HG02852 (cell line): ENCODE results near the gene PRRC2C.
"Not testable (repeated sequence)": the region's sequence is repeated elsewhere in the genome, so short reads cannot be mapped to it uniquely, and the experiment has no call there.

Experiments
- ATAC-seq: cut with Tn5 transposase; IDR thresholded peaks from one replicate; pipeline ENCODE4 v1.9.1; 2021; ENCODE audit warnings: mild to moderate bottlenecking, moderate library complexity; ENCODE audit not compliant: unreplicated experiment

The PRRC2C gene

DNA sequence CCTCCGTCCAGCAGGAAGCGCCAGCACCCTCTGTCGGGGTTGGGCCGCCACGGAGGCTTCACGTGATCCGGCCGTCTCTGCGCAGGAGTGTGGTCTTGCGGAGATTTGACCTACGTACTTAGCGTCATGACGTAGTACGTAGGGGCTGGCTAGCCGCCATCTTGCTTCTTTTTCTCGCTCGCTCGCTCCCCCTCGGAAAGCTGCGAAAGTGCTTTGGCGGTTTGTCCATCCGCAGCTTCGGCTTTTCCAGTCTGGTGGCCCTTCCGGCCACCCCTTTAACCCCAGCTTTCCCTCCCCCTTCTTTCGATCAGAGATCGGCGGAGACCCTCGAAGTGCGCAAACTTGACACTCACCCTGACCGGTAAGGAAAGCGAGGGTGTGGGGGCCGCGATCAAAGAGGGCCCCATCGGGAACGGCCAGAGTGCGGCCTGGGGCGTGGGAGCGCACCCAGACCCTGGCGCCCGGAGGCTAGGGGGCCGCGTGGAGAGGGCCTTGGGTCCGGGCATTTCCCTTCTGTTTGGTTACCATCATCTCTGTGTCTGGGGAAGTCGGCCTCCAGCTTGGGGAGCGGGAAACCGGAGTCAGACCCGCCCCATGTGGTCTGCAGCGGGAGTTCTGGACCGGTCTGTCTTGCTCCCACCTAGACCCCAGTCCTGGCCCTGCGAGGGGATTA, at the start of gene PRRC2C:
Gene PRRC2C (plus strand): TSS at position 156 of the 673 bp plus-strand sequence. CDS start 26,559 bp downstream, outside the sequence.
- peak; percentile 96 for ATAC-seq

DNA sequence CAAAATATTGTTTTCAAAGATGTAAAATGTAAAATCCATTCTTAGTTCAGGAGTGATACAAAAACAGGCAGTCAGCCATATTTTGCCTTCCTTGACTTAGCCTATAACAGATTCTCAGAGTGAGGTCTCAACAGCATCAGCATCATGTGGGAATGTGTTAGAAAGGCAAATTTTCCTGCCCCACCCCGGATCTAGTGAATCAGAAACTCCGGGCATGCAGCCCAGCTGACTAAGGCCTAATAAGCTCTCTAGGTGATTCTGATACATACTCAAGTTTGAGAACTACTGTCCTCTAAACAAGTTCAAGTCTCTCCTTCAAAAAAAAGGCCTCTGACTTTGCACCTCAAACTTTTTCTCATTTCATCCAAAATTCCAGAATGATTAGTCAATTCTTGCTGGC, 46.9 kb upstream of the PRRC2C start:
- no peak for ATAC-seq

- ATAC-seq = not testable (repeated sequence)
Observed at GRCh38 chr1:171440201-171440600, 45.1 kb upstream of the PRRC2C start.

GRCh38 chr1:171441278-171441895, 43.9 kb upstream of the PRRC2C start:
- ATAC-seq = not testable (repeated sequence)

DNA sequence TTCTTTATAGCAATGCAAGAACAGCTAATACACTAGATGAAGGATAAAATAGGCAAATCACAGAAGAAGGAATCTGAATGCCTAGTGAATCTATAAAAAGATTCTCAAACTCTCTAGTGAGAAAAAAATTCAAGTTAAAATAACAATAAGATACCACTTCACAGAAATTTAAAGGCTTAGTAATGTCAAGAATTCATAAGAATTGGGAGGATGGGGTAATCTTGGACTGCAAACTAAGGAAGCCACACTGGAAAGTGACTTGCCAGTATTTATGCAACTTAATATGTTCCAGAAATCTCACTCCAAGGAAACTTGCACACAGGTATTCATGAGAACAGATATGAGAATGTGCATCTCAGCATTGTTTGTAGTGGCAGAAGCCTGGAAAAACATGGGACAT, 38.9 kb upstream of the PRRC2C start:
- no peak for ATAC-seq

DNA sequence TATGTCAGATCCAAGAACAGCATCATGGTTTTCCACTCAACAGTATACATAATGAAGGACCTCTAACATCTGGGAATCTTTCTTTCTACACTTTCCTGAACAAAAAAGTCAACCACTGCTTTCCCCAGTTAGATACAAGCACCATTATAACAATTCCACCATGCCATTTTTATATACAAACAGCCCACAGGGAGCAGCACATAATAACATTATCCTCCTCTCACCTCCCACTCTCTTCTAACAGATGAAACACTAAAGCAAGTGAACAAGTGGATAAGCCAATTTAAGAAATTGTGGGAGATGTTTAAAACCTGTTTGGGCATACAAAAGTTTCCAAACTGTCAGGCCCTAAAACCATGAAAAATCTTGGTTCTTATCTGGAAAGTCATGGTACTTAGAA, 29.4 kb upstream of the PRRC2C start:
- ATAC-seq = no peak

DNA sequence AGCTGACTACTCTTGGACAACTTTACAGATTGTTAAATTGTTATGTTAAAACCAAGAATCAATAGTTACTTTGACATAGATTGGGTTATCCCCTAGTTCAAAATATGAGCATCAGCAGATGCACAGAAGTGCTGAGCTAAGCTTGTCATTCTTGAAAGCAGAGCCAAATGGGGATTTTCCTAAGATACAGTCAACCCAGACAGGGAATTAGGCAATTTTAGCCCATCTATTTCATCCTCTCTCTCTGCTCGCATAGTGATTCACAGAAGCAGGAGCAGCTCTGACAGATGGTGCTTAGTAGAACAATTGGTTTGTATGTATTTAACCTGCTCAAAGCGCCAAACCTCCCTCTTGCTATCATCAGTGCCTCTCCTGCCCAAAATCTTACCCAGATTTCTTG, 27.9 kb upstream of the PRRC2C start:
- no peak for ATAC-seq

- ATAC-seq = no peak
Observed at GRCh38 chr1:171460018-171460620, 25.2 kb upstream of the PRRC2C start.

DNA sequence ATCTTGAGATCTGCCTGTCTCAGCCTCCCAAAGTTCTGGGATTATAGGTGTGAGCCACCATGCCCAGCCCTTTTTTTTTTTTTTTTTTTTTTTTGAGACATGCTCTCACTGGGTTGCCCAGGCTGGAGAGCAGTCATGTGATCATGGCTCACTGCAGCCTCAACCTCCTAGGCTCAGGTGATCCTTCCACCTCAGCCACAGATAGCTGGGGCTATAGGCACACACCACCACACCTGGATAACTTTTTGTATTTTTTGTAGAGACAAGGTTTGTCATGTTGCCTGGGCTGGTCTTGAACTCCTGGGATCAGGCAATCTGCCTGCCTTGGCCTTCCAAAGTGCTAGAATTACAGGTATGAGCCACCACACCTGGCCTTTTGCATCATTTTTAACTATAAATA, 17.7 kb upstream of the PRRC2C start:
- no peak for ATAC-seq

GRCh38 chr1:171468120-171468750, 17.1 kb upstream of the PRRC2C start:
- ATAC-seq = peak; percentile 82

DNA sequence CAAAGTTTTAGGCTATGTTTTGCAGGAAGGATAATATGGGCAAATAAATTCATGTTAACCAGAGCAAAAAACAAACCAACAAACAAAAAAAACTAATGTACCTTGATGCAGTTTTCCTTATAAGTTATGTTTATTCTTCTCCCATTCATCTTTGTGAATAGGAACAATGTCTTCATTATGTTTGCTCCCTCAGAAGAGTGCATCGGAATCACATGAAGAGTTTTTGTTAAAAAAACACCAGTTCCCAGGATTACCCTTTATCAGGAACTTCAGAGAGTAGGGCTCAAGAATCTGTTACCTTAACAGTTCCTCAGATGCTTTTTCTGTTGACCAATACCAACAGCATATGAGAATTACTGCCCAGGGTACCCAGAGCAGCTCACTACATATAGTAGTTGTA, 14.6 kb upstream of the PRRC2C start:
- ATAC-seq = no peak

DNA sequence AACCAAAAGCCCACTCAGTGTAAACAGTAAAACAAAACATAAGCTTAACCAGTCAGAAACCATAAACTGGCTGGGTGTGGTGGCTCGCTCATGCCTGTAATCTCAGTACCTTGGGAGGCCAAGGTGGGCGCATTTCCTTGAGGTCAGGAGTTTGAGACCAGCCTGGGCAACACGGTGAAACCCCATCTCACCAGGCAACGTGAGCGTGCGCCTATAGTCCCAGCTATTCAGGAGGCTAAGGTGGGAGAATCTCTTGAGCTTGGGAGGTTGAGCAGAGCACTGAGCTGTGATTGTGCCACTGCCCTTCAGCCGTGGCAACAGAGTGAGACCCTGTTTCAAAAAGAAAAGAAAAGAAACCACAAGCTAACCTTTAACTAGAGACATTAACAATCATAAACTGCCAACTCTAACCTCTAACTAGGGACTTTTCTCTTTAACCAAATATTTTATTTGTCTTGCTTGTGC, 13.1 kb upstream of the PRRC2C start:
- ATAC-seq = no peak

GRCh38 chr1:171476829-171477228, 8.5 kb upstream of the PRRC2C start:
- ATAC-seq = no peak

DNA sequence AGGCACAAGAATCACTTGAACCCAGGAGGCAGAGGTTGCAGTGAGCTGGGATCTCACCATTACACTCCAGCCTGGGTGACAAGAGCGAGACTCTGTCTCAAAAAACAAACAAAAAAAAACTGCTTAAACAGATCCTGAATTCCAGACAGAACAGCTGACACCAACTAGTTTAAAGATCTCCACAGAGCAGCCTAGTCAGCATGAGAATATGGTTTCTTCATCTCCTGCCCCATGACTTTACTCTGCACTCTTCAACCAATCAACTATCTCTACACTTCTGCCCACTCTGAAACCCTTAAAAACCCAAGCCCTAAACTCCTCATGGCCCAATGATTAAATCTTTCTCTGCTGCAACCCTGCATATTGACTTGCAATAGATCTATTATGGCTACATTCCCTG, 7.5 kb upstream of the PRRC2C start:
- no peak for ATAC-seq

GRCh38 chr1:171480035-171480434, 5.3 kb upstream of the PRRC2C start:
- ATAC-seq = no peak

- peak; percentile 58 for ATAC-seq
Observed at GRCh38 chr1:171484760-171485374, 463 bp upstream of the PRRC2C start.

DNA sequence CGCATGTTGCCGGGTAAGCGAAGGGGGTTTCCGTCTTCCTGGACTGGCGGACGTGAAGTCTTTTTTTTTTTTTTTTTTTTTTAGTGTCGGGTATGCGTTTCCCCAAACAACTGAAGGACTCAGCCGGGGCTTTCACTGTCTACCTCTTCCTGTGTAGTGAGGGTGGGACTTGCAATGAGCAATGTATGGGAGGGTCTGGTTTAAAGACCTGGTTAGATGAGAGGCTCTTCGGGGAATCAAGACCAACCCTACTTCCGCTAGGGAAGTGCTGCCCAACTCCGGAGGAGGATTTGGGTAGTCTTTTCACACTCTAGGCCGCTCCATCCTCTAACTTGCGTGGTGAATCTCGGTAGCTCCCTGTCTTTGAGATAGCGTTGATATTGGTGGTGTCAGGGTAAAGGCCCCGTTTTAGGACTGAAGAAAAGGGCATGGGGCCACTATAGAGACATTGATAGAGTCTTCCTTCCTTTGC, 754 bp downstream of the PRRC2C start:
- ATAC-seq = peak; percentile 37

DNA sequence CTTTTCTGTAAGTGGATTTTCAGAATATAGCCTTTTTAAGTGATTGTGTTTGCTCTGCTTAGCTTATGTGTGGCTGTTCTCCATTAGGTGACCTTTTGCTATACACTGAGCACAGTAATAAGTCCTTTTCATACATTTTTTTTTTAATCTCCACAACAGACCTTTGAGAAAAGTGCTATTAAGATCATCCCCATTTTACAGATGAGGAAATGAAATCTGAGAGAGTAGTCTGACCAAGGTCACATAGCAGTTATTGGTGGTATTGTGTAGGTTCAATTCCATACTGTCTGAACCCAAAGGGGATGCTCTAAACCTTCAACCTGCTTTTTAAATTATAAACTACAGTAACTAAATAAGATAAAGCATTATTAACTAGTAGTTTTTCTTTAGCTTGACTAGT, 1.7 kb downstream of the PRRC2C start:
- no peak for ATAC-seq

DNA sequence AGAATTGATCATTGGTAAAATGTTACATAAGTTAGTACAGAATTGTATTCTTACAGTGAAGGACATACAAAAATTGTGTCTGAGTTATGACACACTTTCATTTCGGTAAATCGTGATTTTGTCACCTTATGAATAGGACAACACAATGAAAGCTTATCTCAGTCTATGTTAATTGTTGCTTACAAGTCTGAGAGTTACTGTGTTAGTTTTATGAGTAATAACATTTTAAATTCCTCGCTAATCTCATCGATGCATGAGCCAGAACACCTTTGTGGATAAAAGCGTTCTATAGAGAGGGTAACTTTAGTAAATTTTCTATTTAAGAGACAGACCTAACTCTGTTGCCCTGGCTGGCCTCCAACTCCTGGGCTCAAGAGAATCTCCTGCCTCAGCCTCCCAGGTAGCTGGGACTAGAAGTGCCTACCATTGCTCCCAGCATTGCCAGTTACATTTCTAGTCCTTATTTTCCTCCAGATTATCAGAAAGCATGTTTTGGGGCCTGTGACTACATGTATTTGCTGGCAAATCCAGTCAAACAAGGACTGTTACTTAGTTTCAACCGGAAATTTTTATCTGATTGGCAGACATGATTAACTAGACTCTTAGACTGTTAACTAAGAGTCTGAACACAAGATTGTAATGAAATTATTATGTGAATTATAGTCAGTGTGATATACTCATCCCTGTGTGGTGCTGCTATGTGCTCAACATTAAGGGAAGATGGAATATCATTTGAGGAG, 3.0 kb downstream of the PRRC2C start:
- ATAC-seq = no peak

GRCh38 chr1:171494076-171494475, 8.7 kb downstream of the PRRC2C start:
- no peak for ATAC-seq
